NCI-H187 treated with DMSO at 0.1 percent for 48 hours (cell line): ENCODE data around the gene NOL12.
"Not testable (repeated sequence)": the region's sequence is repeated elsewhere in the genome, so short reads cannot be mapped to it uniquely, and the experiment has no call there.

Experiments
- DNase-seq: peaks from one replicate; lab custom pipeline; 2025; lab: John Stamatoyannopoulos, UW

The NOL12 gene

GRCh38 chr22:37686002-37686982 is at the start of gene NOL12:
TSS of gene NOL12 (plus strand) at chr22:37686343. CDS start at chr22:37686393, 50 bp downstream.
- DNase-seq: peak; percentile 25

- no peak for DNase-seq
These were observed 49.2 kb upstream of the NOL12 start for GRCh38 chr22:37636949-37637273.

GRCh38 chr22:37638391-37639069 is 47.6 kb upstream of the NOL12 start:
- no peak for DNase-seq

GRCh38 chr22:37639070-37639760 is 46.9 kb upstream of the NOL12 start, which contains the start of gene SH3BP1:
TSS of gene SH3BP1 (plus strand) at chr22:37639669. CDS start at chr22:37639788, 119 bp downstream.
- no peak for DNase-seq

GRCh38 chr22:37639771-37640590 is 46.2 kb upstream of the NOL12 start:
- DNase-seq: no peak

- no peak for DNase-seq
These were observed 45.3 kb upstream of the NOL12 start for GRCh38 chr22:37640591-37641560.

GRCh38 chr22:37641561-37641949 is 44.6 kb upstream of the NOL12 start:
- DNase-seq: no peak

GRCh38 chr22:37643225-37643847 is 42.8 kb upstream of the NOL12 start:
- DNase-seq: no peak

- DNase-seq: no peak
These were observed 38.8 kb upstream of the NOL12 start for GRCh38 chr22:37647317-37647716.

GRCh38 chr22:37647928-37648327 is 38.2 kb upstream of the NOL12 start:
- no peak for DNase-seq

GRCh38 chr22:37650463-37651136 is 35.5 kb upstream of the NOL12 start:
- no peak for DNase-seq

GRCh38 chr22:37654563-37655251 is 31.4 kb upstream of the NOL12 start:
- no peak for DNase-seq

GRCh38 chr22:37655252-37655563 is 30.9 kb upstream of the NOL12 start:
- DNase-seq: no peak

- not testable (repeated sequence) for DNase-seq
These were observed 29.6 kb upstream of the NOL12 start for GRCh38 chr22:37656583-37656982.

- no peak for DNase-seq
These were observed 28.5 kb upstream of the NOL12 start for GRCh38 chr22:37657590-37658132.

GRCh38 chr22:37658133-37659065 is 27.7 kb upstream of the NOL12 start, which contains the start of gene PDXP:
TSS of gene PDXP (plus strand) at chr22:37658723. CDS start at chr22:37658783, 60 bp downstream.
- peak; percentile 94 for DNase-seq
